Measurements from ENCODE around the gene CD247.

Gene CD247

GRCh38 chr1:167518331-167518700 is at the start of gene CD247:
Gene CD247 (minus strand): TSS chr1:167518529. CDS start chr1:167518465, 64 bp downstream.
- TF ChIP-seq CTCF (IDR thresholded peaks at IDR 0.05; ENCODE audit: low read depth, low read length, missing control alignments): no peak
- H3K4me3 ChIP-seq (replicated peaks; ENCODE audit: low read depth, low read length): no peak within 1 kb of the TSS
- DNase-seq (ENCODE audit: extremely low read depth, low read depth): no peak

- TF ChIP-seq CTCF (IDR thresholded peaks at IDR 0.05; ENCODE audit: low read depth, low read length, missing control alignments): no peak
- DNase-seq (ENCODE audit: extremely low read depth, low read depth): no peak
- no peak overlapping the region for H3K4me3 ChIP-seq (replicated peaks; ENCODE audit: low read depth, low read length)
Measured at GRCh38 chr1:167567663-167568062, 49.3 kb upstream of the CD247 start.

- TF ChIP-seq CTCF (IDR thresholded peaks at IDR 0.05; ENCODE audit: low read depth, low read length, missing control alignments): no peak
- DNase-seq (ENCODE audit: extremely low read depth, low read depth): no peak
- no peak overlapping the region for H3K4me3 ChIP-seq (replicated peaks; ENCODE audit: low read depth, low read length)
Measured at GRCh38 chr1:167566766-167567165, 48.4 kb upstream of the CD247 start.

GRCh38 chr1:167565922-167566321 is 47.6 kb upstream of the CD247 start:
- no peak for TF ChIP-seq CTCF (IDR thresholded peaks at IDR 0.05; ENCODE audit: low read depth, low read length, missing control alignments)
- H3K4me3 ChIP-seq (replicated peaks; ENCODE audit: low read depth, low read length): no peak overlapping the region
- no peak for DNase-seq (ENCODE audit: extremely low read depth, low read depth)

- no peak for TF ChIP-seq CTCF (IDR thresholded peaks at IDR 0.05; ENCODE audit: low read depth, low read length, missing control alignments)
- H3K4me3 ChIP-seq (replicated peaks; ENCODE audit: low read depth, low read length): no peak overlapping the region
- DNase-seq (ENCODE audit: extremely low read depth, low read depth): no peak
Measured at GRCh38 chr1:167564612-167565270, 46.4 kb upstream of the CD247 start.

GRCh38 chr1:167563579-167564246 is 45.4 kb upstream of the CD247 start:
- H3K4me3 ChIP-seq (replicated peaks; ENCODE audit: low read depth, low read length): no peak overlapping the region
- DNase-seq (ENCODE audit: extremely low read depth, low read depth): no peak

More at GRCh38 chr1:167563579-167564246, 45.4 kb upstream of the CD247 start:
- TF ChIP-seq CTCF (IDR thresholded peaks at IDR 0.05; ENCODE audit: low read depth, low read length, missing control alignments): no peak

Data from HFF-Myc (cell line).